ENCODE measurements around the gene STON2. TPM values are rescaled to one million over a fixed set of nuclear protein-coding genes. Genes with fewer than 3 reads are reported as not detected.
"Not testable (repeated sequence)": the region's sequence is repeated elsewhere in the genome, so short reads cannot be mapped to it uniquely, and the experiment has no call there.

The STON2 gene
- total RNA-seq, 1 experiment from 2014 or later, result not detected

GRCh38 chr14:81430235-81430634 is 30.1 kb upstream of the STON2 start:
- no peak overlapping the region for H3K4me3 ChIP-seq
- no peak for DNase-seq
- no peaks in the 10 kb centered on the region for H3K36me3 ChIP-seq
- peaks cover 8% of the 10 kb centered on the region for H3K27me3 ChIP-seq
- H3K9me3 ChIP-seq, result no peaks in the 10 kb centered on the region

- not testable (repeated sequence) for H3K4me3 ChIP-seq, H3K27me3 ChIP-seq, H3K36me3 ChIP-seq, DNase-seq, H3K9me3 ChIP-seq
Measured at GRCh38 chr14:81429749-81430148, 29.6 kb upstream of the STON2 start.

GRCh38 chr14:81429028-81429427 is 28.9 kb upstream of the STON2 start:
- H3K36me3 ChIP-seq, result no peaks in the 10 kb centered on the region
- no peak overlapping the region for H3K4me3 ChIP-seq
- 0 out of 2 replicates have a peak, but pooled peaks cover 2% of the 10 kb centered on the region for H3K27me3 ChIP-seq
- no peaks in the 10 kb centered on the region for H3K9me3 ChIP-seq
- no peak for DNase-seq

- H3K27me3 ChIP-seq, result no peaks in the 10 kb centered on the region
- H3K9me3 ChIP-seq, result no peaks in the 10 kb centered on the region
- no peaks in the 10 kb centered on the region for H3K36me3 ChIP-seq
- H3K4me3 ChIP-seq, result no peak overlapping the region
- no peak for DNase-seq
Measured at GRCh38 chr14:81427348-81428058, 27.4 kb upstream of the STON2 start.

- no peak overlapping the region for H3K4me3 ChIP-seq
- no peaks in the 10 kb centered on the region for H3K36me3 ChIP-seq
Measured at GRCh38 chr14:81423504-81423903, 23.4 kb upstream of the STON2 start.

GRCh38 chr14:81418057-81418790 is 18.1 kb upstream of the STON2 start:
- H3K36me3 ChIP-seq, result no peaks in the 10 kb centered on the region
- H3K9me3 ChIP-seq, result no peaks in the 10 kb centered on the region
- no peak overlapping the region for H3K4me3 ChIP-seq
- DNase-seq, result no peak
- no peaks in the 10 kb centered on the region for H3K27me3 ChIP-seq

More at GRCh38 chr14:81423504-81423903, 23.4 kb upstream of the STON2 start:
- Histone ChIP-seq H3K27me3 (no peaks in the 10 kb centered on the region), H3K9me3 (no peaks in the 10 kb centered on the region)
- no peak for DNase-seq

GRCh38 chr14:81416981-81417380 is 16.9 kb upstream of the STON2 start:
- no peak overlapping the region for H3K4me3 ChIP-seq
- H3K9me3 ChIP-seq, result no peaks in the 10 kb centered on the region
- no peaks in the 10 kb centered on the region for H3K36me3 ChIP-seq
- no peak for DNase-seq
- H3K27me3 ChIP-seq, result no peaks in the 10 kb centered on the region

GRCh38 chr14:81416194-81416952 is 16.2 kb upstream of the STON2 start:
- no peaks in the 10 kb centered on the region for H3K9me3 ChIP-seq
- no peak for DNase-seq
- no peak overlapping the region for H3K4me3 ChIP-seq
- no peaks in the 10 kb centered on the region for H3K36me3 ChIP-seq
- H3K27me3 ChIP-seq, result no peaks in the 10 kb centered on the region

GRCh38 chr14:81415781-81416180 is 15.7 kb upstream of the STON2 start:
- no peaks in the 10 kb centered on the region for H3K27me3 ChIP-seq
- H3K9me3 ChIP-seq, result no peaks in the 10 kb centered on the region
- H3K36me3 ChIP-seq, result no peaks in the 10 kb centered on the region
- H3K4me3 ChIP-seq, result no peak overlapping the region
- no peak for DNase-seq

- Histone ChIP-seq H3K27me3 (no peaks in the 10 kb centered on the region), H3K36me3 (no peaks in the 10 kb centered on the region), H3K4me3 (no peak overlapping the region), H3K9me3 (no peaks in the 10 kb centered on the region)
- DNase-seq, result no peak
Measured at GRCh38 chr14:81414123-81414522, 14.0 kb upstream of the STON2 start.

GRCh38 chr14:81412779-81413178 is 12.7 kb upstream of the STON2 start:
- Histone ChIP-seq H3K36me3 (no peaks in the 10 kb centered on the region), H3K27me3 (no peaks in the 10 kb centered on the region), H3K9me3 (no peaks in the 10 kb centered on the region), H3K4me3 (no peak overlapping the region)
- no peak for DNase-seq

- Histone ChIP-seq H3K27me3 (no peaks in the 10 kb centered on the region), H3K36me3 (no peaks in the 10 kb centered on the region), H3K4me3 (no peak overlapping the region), H3K9me3 (no peaks in the 10 kb centered on the region)
- DNase-seq, result no peak
Measured at GRCh38 chr14:81408595-81408994, 8.5 kb upstream of the STON2 start.

GRCh38 chr14:81406863-81407262 is 6.7 kb upstream of the STON2 start:
- H3K9me3 ChIP-seq, result no peaks in the 10 kb centered on the region
- no peak overlapping the region for H3K4me3 ChIP-seq
- no peaks in the 10 kb centered on the region for H3K27me3 ChIP-seq
- peak; percentile 18 for DNase-seq
- H3K36me3 ChIP-seq, result no peaks in the 10 kb centered on the region

GRCh38 chr14:81402123-81402495 is 2.0 kb upstream of the STON2 start:
- no peaks in the 10 kb centered on the region for H3K27me3 ChIP-seq
- H3K4me3 ChIP-seq, result no peak overlapping the region
- DNase-seq, result no peak
- no peaks in the 10 kb centered on the region for H3K9me3 ChIP-seq
- no peaks in the 10 kb centered on the region for H3K36me3 ChIP-seq

- Histone ChIP-seq H3K36me3 (no peaks in the 10 kb centered on the region), H3K27me3 (no peaks in the 10 kb centered on the region), H3K9me3 (no peaks in the 10 kb centered on the region), H3K4me3 (no peak overlapping the region)
- no peak for DNase-seq
Measured at GRCh38 chr14:81401420-81402122, 1.4 kb upstream of the STON2 start.

GRCh38 chr14:81400852-81401251 is 728 bp upstream of the STON2 start:
- DNase-seq, result peak; percentile 84
- Histone ChIP-seq H3K27me3 (no peaks in the 10 kb centered on the region), H3K36me3 (no peaks in the 10 kb centered on the region), H3K9me3 (no peaks in the 10 kb centered on the region), H3K4me3 (no peak overlapping the region)
